NCI-H82 (cell line): ENCODE measurements around the gene FBXW12.

Experiments used
- DNase-seq: peaks from one replicate; lab custom pipeline; 2025; lab: John Stamatoyannopoulos, UW

FBXW12 gene

GRCh38 chr3:48435774-48436476 is 63.9 kb downstream of the FBXW12 start:
- DNase-seq: peak; percentile 85

- DNase-seq: no peak
These were observed 64.4 kb downstream of the FBXW12 start for GRCh38 chr3:48436477-48436787.

GRCh38 chr3:48436855-48437254 is 64.8 kb downstream of the FBXW12 start:
- no peak for DNase-seq

GRCh38 chr3:48437812-48438211 is 65.8 kb downstream of the FBXW12 start:
- no peak for DNase-seq

GRCh38 chr3:48439820-48440589 is 68.0 kb downstream of the FBXW12 start, which contains the start of the genes CCDC51 and TMA7:
TSS of gene CCDC51 (minus strand) at chr3:48440119. CDS start at chr3:48435128, 4,991 bp downstream.
TSS of gene TMA7 (plus strand) at chr3:48440257. CDS start at chr3:48440297, 40 bp downstream.
- peak; percentile 98 for DNase-seq

- DNase-seq: peak; percentile 30
These were observed 68.6 kb downstream of the FBXW12 start for GRCh38 chr3:48440590-48440958.

- peak; percentile 90 for DNase-seq
These were observed 69.9 kb downstream of the FBXW12 start for GRCh38 chr3:48441940-48442339.
